Measurements from ENCODE around the gene LRRC75A. TPM values are rescaled to one million over a fixed set of nuclear protein-coding genes. Genes with fewer than 3 reads are reported as not detected.
A peak's percentile ranks its signal among the peaks of the same experiment; 100 is the strongest.

Gene LRRC75A
- polyA plus RNA-seq, 2 of the 4 experiments (the other 2 are of a cell fraction), result 0.65 to 0.85 TPM

- 0 out of 3 replicates have a peak, but pooled peaks cover 3% of the 10 kb centered on the region for H3K4me1 ChIP-seq
- CTCF ChIA-PET, result interaction anchor here (0.9 to 6.1 kb wide), 6 partner anchors 9 to 97 kb away, joined by 4 to 69 read pairs (median 18); partner anchors contain the start of gene TRPV2
- 72% methylated on average over 6 of the region's 6 CpGs for WGBS (ENCODE audit: missing lambda C conversion rate)
- no peak overlapping the region for H3K4me3 ChIP-seq
- DNase-seq (ENCODE audit: low read depth in 1 of 2, low spot score in 1 of 2) (no peak), FAIRE-seq (no peak), ATAC-seq (no peak)
- TF ChIP-seq SMC3 (IDR thresholded peaks at IDR 0.05) (no peak), KDM5A (IDR thresholded peaks at IDR 0.05) (no peak), NPAS2 (CRISPR knock-in tag; IDR thresholded peaks at IDR 0.05; ENCODE audit: borderline replicate concordance) (no peak), TP53 (CRISPR knock-in tag; IDR thresholded peaks at IDR 0.05) (no peak), ESRRA (IDR thresholded peaks at IDR 0.05; ENCODE audit: borderline replicate concordance, low read length) (no peak), HOXB13 (CRISPR knock-in tag; IDR thresholded peaks at IDR 0.05; ENCODE audit: low read depth) (no peak), RFX5 (IDR thresholded peaks at IDR 0.05) (no peak), TFCP2L1 (CRISPR knock-in tag; IDR thresholded peaks at IDR 0.05) (no peak)
- no peak overlapping the region for H3K27ac ChIP-seq
- no peak overlapping the region for H3K4me2 ChIP-seq
- no peaks in the 10 kb centered on the region for H3K9me3 ChIP-seq
- POLR2A ChIA-PET, result interaction anchor here (0.7 to 1.4 kb wide), 3 partner anchors 14 to 152 kb away, joined by 3 to 14 read pairs (median 4); no protein-coding TSS in a partner anchor
These were observed 66.8 kb downstream of the LRRC75A start for GRCh38 chr17:16425202-16425601.

- FAIRE-seq (no peak), DNase-seq (ENCODE audit: low read depth in 1 of 2, low spot score in 1 of 2) (no peak), ATAC-seq (no peak)
- 86% methylated on average over 10 of the region's 10 CpGs for WGBS (ENCODE audit: missing lambda C conversion rate)
- ChIA-PET POLR2A (interaction anchor here (1.2 kb wide), 1 partner anchor 15 kb away, joined by 3 read pairs; no protein-coding TSS in a partner anchor), CTCF (interaction anchor here (0.6 to 2.1 kb wide), 8 partner anchors 8 to 98 kb away, joined by 3 to 8 read pairs (median 6); partner anchors contain the start of gene TRPV2)
- Histone ChIP-seq H3K4me2 (no peak overlapping the region), H3K27ac (0 out of 6 replicates have a peak overlapping the region, but pooled peaks of 1 of the 2 experiments have one; percentile 2), H3K9me3 (no peaks in the 10 kb centered on the region), H3K4me1 (peaks cover 19% of the 10 kb centered on the region), H3K4me3 (no peak overlapping the region)
- TF ChIP-seq FOSB (CRISPR knock-in tag; IDR thresholded peaks at IDR 0.05), result no peak
- TF ChIP-seq HOXB13 (CRISPR knock-in tag; IDR thresholded peaks at IDR 0.05; ENCODE audit: low read depth), result no peak
- TF ChIP-seq JUN (IDR thresholded peaks at IDR 0.05), result no peak
- no peak for TF ChIP-seq ZSCAN20 (CRISPR knock-in tag; IDR thresholded peaks at IDR 0.05)
- TF ChIP-seq SMC3 (IDR thresholded peaks at IDR 0.05), result no peak
- TF ChIP-seq, protein P1, sequence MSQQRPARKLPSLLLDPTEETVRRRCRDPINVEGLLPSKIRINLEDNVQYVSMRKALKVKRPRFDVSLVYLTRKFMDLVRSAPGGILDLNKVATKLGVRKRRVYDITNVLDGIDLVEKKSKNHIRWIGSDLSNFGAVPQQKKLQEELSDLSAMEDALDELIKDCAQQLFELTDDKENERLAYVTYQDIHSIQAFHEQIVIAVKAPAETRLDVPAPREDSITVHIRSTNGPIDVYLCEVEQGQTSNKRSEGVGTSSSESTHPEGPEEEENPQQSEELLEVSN (IDR thresholded peaks at IDR 0.05; ENCODE audit: borderline replicate concordance, low read depth), result no peak
- TF ChIP-seq MAX (IDR thresholded peaks at IDR 0.05), result no peak
These were observed 68.6 kb downstream of the LRRC75A start for GRCh38 chr17:16423226-16423872.

DNA sequence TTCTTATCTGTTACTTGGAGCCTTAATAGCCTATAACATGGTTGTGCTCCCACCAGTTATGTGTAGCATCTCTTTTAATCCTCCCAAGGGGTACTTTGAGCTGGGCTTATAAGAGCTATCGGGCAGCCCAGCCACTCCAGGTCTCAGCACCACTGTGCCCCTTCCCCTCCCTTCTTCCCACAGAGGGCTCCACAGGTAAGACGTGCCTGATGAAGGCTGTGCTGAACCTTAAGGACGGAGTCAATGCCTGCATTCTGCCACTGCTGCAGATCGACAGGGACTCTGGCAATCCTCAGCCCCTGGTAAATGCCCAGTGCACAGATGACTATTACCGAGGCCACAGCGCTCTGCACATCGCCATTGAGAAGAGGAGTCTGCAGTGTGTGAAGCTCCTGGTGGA is 69.6 kb downstream of the LRRC75A start:
- H3K4me1 ChIP-seq, result peaks cover 20% of the 10 kb centered on the region
- WGBS (ENCODE audit: missing lambda C conversion rate), result 80% methylated on average over 7 of the region's 7 CpGs
- H3K9me3 ChIP-seq, result no peaks in the 10 kb centered on the region
- POLR2A ChIA-PET, result no interaction called here
- no peak overlapping the region for H3K27ac ChIP-seq
- no peak for DNase-seq (ENCODE audit: low read depth in 1 of 2, low spot score in 1 of 2)
- ATAC-seq, result no peak
- CTCF ChIA-PET, result interaction anchor here (1.2 to 2.1 kb wide), 7 partner anchors 8 to 99 kb away, joined by 3 to 8 read pairs (median 6); partner anchors contain the start of gene TRPV2
- no peak for FAIRE-seq
- H3K4me3 ChIP-seq, result no peak overlapping the region
- H3K4me2 ChIP-seq, result no peak overlapping the region
- TF ChIP-seq PBX3 (IDR thresholded peaks at IDR 0.05) (no peak), SMC3 (IDR thresholded peaks at IDR 0.05) (no peak), HOXA7 (CRISPR knock-in tag; IDR thresholded peaks at IDR 0.05) (no peak), ZSCAN20 (CRISPR knock-in tag; IDR thresholded peaks at IDR 0.05) (no peak), KDM5A (IDR thresholded peaks at IDR 0.05) (no peak), CEBPB (IDR thresholded peaks at IDR 0.05) (no peak), JUNB (IDR thresholded peaks at IDR 0.05) (no peak), USF2 (IDR thresholded peaks at IDR 0.05) (no peak)
- TF ChIP-seq, protein P2, sequence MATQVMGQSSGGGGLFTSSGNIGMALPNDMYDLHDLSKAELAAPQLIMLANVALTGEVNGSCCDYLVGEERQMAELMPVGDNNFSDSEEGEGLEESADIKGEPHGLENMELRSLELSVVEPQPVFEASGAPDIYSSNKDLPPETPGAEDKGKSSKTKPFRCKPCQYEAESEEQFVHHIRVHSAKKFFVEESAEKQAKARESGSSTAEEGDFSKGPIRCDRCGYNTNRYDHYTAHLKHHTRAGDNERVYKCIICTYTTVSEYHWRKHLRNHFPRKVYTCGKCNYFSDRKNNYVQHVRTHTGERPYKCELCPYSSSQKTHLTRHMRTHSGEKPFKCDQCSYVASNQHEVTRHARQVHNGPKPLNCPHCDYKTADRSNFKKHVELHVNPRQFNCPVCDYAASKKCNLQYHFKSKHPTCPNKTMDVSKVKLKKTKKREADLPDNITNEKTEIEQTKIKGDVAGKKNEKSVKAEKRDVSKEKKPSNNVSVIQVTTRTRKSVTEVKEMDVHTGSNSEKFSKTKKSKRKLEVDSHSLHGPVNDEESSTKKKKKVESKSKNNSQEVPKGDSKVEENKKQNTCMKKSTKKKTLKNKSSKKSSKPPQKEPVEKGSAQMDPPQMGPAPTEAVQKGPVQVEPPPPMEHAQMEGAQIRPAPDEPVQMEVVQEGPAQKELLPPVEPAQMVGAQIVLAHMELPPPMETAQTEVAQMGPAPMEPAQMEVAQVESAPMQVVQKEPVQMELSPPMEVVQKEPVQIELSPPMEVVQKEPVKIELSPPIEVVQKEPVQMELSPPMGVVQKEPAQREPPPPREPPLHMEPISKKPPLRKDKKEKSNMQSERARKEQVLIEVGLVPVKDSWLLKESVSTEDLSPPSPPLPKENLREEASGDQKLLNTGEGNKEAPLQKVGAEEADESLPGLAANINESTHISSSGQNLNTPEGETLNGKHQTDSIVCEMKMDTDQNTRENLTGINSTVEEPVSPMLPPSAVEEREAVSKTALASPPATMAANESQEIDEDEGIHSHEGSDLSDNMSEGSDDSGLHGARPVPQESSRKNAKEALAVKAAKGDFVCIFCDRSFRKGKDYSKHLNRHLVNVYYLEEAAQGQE (IDR thresholded peaks at IDR 0.05), result no peak

Data from A549 (cell line).